ENCODE results near the gene AATF.

Gene AATF

DNA sequence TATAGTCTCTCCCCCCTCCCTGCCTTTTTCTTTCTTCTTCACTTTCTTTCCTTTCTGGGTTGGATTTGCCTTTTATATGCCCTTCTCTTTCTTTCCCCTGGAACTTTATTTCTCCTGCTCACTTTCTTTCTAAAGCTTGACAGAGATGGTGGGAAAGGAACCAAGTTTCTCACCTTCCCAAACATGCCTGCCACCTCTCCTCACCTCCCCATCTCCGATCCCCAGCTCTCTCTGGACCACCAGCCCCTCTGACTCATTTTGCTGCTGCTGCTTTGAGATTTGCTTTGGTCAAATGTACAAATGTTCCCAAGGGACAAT, 18.2 kb upstream of the AATF start:
- no peak for DNase-seq (ENCODE audit: low read depth)

DNA sequence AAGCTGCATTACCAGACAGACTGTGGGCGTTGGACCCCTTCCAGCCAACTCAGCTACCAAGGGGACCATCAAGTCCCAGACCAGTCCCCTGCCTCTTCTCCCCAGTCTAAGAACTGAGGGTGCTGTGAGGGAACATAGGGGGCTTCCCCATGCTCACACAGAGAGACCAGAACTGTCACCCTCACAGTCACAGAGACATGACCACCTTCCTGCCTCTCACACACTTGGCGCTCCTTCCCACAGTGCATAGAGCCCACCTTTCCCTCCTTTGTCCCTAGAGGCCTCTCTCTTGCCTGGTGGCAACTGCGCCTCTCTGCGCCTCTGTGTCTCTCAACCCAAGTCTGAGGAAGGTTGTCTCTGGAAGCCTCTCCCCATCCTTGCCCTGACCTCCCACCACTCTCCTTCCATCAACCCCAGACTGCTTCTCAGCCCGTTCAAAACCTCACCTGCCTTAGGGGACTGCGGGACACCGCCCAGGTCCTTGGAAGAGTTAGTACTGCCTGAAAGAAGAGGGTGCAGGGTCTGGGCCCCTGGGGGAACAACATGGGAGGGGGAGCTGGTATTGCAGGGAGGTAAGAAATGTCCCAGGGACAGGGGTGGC, 17.6 kb upstream of the AATF start:
- no peak for DNase-seq (ENCODE audit: low read depth)

DNA sequence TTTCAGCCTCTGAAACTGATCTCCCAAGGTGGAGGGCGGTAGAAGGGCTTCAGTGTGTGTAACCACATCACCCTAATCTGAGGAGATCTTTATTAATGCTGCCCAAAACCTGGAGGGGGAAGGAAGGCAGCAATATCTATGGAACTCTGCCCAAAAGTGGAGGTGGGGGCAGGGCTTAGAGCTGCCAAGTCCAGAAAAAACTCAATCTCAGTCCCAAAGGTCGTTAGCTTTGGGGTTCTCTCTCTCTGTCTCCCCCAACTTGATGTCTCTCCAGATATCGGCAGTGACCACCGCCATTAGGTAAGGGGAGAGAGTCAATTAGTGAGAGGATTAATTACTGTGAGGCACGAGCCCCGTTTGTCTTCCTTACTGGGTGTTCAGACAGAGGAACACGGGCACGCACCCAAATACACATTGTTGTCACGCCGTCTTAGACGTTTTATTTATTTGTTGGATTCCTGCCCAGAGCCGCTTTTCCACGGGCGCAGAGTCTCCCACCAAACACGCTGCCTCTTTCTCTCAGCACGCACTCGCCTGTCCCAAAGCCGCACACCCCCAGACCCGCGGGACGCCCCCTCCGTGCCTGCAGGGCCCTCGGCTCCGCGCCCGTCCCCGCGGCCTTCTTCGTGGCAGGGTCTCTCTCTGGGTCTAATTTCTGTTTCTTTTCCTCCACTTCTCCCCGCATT, 16.9 kb upstream of the AATF start:
- DNase-seq (ENCODE audit: low read depth): no peak

- DNase-seq (ENCODE audit: low read depth): no peak
These were observed 16.4 kb upstream of the AATF start for GRCh38 chr17:36932383-36932693.

GRCh38 chr17:36932694-36933511, 15.9 kb upstream of the AATF start:
- DNase-seq (ENCODE audit: low read depth): no peak

DNA sequence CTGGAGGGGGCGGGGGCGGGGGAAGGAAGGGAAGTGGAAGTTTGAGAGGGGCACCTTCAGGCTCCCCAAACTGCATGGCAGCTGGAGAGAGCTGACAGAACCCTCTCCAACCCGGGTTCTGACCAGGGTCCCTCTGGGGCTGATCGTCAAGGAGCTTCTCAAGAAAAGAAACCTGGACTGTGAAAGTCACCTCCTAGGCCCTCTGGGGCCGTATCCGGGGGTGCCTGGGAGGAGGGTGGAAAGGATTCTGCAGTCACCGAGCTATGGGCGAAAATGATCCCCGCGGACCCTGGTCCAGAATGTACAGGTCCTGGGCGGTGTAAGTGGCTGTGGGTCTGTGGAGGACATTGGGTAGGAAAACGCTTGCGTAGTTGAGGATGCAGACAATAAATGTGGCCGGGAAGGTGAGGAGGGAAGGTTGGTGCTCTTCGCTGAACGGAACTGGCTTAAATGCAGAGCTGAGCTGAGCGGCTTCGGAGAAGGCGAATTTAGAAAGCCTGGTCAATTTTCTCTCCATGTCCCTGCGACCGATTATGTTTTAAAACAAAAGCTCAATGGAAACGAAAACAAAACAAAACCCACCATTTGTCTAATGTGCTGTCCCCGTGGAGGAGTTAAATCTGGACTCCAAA, 15.1 kb upstream of the AATF start:
- DNase-seq (ENCODE audit: low read depth): no peak

DNA sequence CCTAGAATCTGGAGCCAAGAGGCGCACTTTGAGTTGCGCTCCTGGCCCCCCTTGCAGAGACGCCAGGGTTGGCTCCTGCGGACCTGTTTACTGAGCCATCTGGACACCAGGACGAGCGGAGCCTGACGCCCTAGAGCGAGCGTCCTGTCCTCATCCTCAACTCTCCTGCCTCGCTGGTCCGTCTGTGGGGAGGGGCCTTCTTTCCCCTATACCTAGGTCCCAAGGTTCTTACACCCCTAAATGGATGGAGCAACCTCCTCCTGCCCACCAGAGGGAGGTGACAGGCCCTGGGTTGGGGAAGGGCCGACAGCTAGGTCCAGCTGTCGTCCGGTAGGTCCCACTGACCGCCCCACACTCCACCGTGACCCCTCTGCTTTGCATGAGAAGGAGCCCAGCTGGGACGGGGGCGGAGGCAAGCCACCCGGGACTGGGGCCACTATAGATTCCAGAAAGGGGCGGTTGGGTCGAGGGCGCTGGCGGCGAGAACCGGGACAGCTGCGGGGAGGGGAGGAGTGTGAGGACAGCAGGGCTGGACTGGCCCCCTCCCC, 14.5 kb upstream of the AATF start:
- DNase-seq (ENCODE audit: low read depth): no peak

- no peak for DNase-seq (ENCODE audit: low read depth)
These were observed 13.8 kb upstream of the AATF start for GRCh38 chr17:36934692-36935630.

DNA sequence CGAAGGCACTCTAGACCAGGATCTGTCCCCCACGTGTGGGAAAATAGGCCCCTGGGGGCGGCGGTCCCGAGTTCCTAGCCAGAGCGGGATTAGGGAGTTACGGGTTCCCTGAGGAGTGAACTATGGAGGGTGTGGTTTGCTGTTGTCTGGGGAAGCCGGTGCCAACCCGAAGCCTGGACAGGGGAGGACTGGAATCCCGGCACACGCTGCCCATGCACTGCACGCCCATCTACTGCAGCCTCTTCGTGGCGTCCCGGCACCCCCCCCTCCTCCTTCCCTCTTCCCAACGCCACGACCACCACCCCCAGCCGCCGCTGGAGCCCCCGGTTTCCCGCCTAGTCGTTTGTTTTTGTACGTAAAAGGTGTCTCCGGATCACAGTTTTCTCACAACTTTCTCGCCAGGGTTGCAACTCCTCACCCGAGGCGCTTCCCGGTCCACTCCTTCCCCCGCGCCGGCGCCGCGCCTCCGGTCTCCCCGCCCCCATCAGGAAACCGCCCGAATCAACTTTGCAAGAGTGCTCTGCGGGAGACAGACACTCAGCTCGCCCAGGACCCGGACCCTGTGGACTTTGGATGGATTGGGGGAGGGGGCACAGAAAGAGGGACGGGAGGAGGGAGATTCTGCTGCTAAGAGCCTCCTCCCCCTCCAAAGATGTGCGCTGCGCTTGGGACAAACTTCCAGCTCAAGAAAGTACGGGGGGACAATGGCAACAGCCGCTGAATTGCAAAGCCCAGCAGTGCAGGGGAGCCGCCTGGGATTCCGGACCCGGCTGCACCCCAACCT, 12.9 kb upstream of the AATF start:
- DNase-seq (ENCODE audit: low read depth): no peak

DNA sequence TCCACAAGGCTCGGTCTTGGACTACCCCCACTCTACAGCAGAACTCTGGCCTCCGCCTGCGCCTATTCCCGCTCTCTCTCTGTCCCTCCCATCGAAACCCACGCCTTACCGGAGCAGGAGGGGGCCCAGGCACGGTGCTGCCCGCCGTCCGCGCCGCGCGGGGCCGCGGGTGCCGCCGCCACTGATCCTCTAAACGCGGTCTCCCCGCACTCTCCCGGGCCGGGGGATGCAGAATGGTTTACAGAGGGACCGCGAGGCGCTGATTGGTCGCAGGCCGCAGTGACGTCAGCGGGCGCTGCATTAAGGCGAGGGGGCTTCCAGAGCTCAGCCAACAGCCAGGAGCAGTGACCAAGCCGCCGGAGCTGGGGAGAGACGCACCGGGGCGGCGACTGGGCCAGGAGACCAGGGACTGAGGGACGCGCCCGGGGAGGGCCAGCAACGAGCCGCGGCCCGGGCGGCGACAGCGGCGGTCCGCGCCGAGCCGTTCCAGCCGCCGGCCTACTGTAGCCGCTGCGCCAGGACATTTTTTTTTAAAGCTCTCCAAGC, 12.2 kb upstream of the AATF start:
- DNase-seq (ENCODE audit: low read depth): no peak

GRCh38 chr17:36937001-36937958, 11.5 kb upstream of the AATF start, which contains the start of gene LHX1:
Gene LHX1 (plus strand): TSS chr17:36937475. CDS start chr17:36938198, 723 bp downstream.
- no peak for DNase-seq (ENCODE audit: low read depth)

DNA sequence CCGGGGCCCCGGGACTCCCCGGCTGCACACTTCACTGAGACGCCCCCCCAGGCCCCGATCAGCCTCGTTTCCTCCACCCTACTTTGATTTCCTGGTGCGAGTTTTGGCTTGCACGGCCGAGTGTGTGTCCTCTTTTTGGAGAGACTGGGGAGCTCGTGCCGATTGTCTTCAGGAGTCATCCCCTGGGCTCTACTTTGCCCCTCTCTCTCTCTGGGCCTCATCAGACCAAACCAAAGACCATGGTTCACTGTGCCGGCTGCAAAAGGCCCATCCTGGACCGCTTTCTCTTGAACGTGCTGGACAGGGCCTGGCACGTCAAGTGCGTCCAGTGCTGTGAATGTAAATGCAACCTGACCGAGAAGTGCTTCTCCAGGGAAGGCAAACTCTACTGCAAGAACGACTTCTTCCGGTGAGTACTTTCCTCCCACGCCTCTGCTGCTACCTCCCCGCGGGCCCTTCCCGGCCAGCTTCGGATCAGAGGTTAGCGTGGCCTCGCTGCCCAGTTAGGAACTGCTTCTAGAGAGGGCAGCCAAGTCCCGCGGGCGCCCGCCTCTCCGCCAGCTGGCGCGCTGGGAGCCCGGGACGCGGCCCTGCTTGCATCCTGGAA, 10.7 kb upstream of the AATF start:
- no peak for DNase-seq (ENCODE audit: low read depth)

- DNase-seq (ENCODE audit: low read depth): no peak
These were observed 10.1 kb upstream of the AATF start for GRCh38 chr17:36938566-36939051.

DNA sequence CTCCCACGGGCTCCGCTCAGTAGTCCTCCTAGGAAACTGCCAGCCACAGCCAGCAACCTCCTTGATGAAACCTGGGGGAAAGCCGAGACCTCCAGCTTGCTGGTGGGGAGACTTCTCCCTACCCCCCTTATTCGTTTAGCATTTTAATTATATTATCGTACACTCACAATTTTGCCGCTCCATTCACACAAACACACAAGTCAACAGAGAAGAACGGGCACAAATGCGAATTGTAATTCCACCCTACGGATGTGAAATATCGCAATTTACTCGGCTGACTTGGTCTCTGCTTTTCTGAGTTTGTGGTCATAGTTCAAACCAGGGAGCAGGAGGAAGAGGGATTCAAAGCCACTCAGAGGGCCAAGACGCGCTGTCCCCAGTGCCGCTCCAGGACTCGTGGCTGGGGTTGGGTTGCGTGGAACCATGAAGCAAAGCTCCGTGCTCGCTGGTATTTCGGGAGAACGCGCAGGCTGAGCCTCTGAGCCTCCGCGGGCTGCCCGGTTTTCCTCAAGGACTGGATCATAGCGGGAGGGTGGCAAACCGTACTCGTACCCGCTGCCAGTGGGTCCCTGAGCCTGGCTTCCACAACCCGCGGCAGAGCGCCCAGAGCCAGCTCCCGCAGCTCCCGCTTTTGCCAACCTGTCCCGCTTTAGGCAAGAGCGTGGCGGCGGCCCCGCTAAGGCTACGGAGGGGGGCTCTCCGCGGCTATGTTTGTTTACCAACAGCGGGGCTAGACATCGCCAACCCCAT, 9.5 kb upstream of the AATF start:
- no peak for DNase-seq (ENCODE audit: low read depth)

DNA sequence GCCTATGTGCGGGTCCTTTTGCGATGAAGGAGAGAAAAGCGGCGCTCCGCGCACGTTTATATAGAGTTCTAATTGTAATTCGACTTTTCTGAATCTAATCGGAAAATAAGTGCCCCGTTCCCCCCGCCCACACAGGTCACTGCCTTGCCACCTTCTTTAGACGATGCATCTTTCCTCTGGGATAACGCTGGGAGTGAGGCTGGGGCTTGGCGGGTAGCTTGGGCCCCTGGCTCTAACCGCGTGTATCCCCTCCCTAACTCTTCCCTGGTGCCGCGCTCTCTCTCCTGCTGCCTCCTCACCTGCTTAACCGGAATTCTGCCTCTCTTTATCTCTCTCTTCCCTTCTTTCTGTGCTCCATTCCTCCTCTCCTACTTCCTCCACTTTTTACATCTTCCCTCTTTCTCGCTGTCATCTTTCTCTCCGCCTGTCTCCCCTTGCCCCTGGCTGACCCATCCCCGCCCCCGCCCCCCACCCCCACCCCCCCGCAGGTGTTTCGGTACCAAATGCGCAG, 8.9 kb upstream of the AATF start:
- DNase-seq (ENCODE audit: low read depth): no peak

DNA sequence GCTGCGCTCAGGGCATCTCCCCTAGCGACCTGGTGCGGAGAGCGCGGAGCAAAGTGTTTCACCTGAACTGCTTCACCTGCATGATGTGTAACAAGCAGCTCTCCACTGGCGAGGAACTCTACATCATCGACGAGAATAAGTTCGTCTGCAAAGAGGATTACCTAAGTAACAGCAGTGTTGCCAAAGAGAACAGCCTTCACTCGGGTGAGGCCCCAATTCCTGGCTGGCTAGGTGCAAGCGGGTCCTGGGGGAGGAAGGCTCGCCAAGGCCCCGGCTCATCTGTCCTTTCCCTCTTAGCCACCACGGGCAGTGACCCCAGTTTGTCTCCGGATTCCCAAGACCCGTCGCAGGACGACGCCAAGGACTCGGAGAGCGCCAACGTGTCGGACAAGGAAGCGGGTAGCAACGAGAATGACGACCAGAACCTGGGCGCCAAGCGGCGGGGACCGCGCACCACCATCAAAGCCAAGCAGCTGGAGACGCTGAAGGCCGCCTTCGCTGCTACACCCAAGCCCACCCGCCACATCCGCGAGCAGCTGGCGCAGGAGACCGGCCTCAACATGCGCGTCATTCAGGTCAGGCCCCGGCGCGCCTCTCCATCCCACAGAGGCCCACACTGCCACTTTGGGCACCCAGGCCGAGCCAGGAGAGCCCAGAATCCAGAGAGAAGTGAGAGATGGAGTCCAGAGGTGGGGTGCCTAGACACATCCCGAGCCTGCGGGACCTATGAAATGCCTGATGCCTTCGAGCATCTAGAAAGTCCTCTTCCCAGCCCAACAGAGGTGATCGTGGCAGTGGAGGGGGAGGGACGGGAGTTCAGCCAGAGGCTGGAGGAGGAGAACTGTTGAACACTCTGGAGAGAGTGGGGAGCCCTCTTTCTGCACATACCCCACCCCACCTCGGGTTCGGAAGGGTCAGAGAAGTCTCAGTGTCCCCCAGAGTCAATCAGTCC, 8.2 kb upstream of the AATF start:
- DNase-seq (ENCODE audit: low read depth): no peak
